Liver (tissue), 9 donors: ENCODE measurements around the gene CPZ. TPM values are rescaled to one million over a fixed set of nuclear protein-coding genes. Genes with fewer than 3 reads are reported as not detected.

Experiments
- DNase-seq: peaks from one replicate; pipeline ENCODE4 v3.0.0-alpha.2; 2017; ENCODE audit warnings: low spot score
- H3K27ac ChIP-seq, 2 donors: one replicate each; pipeline ENCODE4 v1.7.0; 2013; ENCODE audit warnings: inconsistent platforms in 2 of 2, low read length in 2 of 2, control low read depth in 1 of 2, low read depth in 1 of 2, mild to moderate bottlenecking in 1 of 2
- H3K27me3 ChIP-seq, 4 donors: one replicate each; pipeline versions ENCODE4 v1.6.1 to v1.7.0; 2013; ENCODE audit warnings: low read length in 3 of 4, inconsistent platforms in 1 of 4, mild to moderate bottlenecking in 1 of 4, moderate library complexity in 1 of 4; ENCODE audit not compliant: control insufficient read depth in 4 of 4, insufficient read depth in 4 of 4
- H3K36me3 ChIP-seq, 4 donors: one replicate each; pipeline versions ENCODE4 v1.6.1 to v1.7.0; 2013; ENCODE audit warnings: low read length in 3 of 4, mild to moderate bottlenecking in 3 of 4, low read depth in 1 of 4, moderate library complexity in 1 of 4; ENCODE audit not compliant: control insufficient read depth in 4 of 4, insufficient read depth in 3 of 4
- H3K4me1 ChIP-seq, 4 donors: one replicate each; pipeline versions ENCODE4 v1.6.1 to v1.7.0; 2013; ENCODE audit warnings: low read length in 3 of 4, mild to moderate bottlenecking in 3 of 4, moderate library complexity in 1 of 4; ENCODE audit not compliant: control insufficient read depth in 4 of 4, insufficient read depth in 4 of 4
- H3K4me3 ChIP-seq, 3 donors: one replicate each; pipeline versions ENCODE4 v1.6.1 to v1.7.0; 2013; ENCODE audit warnings: low read length in 3 of 3, control low read depth in 1 of 3, low read depth in 1 of 3, mild to moderate bottlenecking in 1 of 3
- H3K9ac ChIP-seq, 2 donors: one replicate each; pipeline ENCODE4 v1.7.0; 2013; ENCODE audit warnings: low read length in 2 of 2, mild to moderate bottlenecking in 2 of 2, moderate library complexity in 2 of 2, control low read depth in 1 of 2, low read depth in 1 of 2
- H3K9me3 ChIP-seq, 4 donors: one replicate each; pipeline versions ENCODE4 v1.6.1 to v1.7.0; 2013; ENCODE audit warnings: low read length in 3 of 4; ENCODE audit not compliant: control insufficient read depth in 4 of 4
- ATF3 ChIP-seq: IDR thresholded peaks from 2 replicates; pipeline ENCODE4 v1.6.1; 2016; ENCODE audit warnings: antibody characterized with exemption
- EGR1 ChIP-seq, 2 donors: IDR thresholded peaks; 2 replicates each; pipeline ENCODE4 v1.6.1; 2016 to 2018; ENCODE audit warnings: antibody characterized with exemption in 2 of 2, low read depth in 2 of 2
- FOXA1 ChIP-seq: IDR thresholded peaks from 2 replicates; pipeline ENCODE4 v1.6.1; 2016; ENCODE audit warnings: antibody characterized with exemption
- FOXA2 ChIP-seq: IDR thresholded peaks from 2 replicates; pipeline ENCODE4 v1.6.1; 2016; ENCODE audit warnings: antibody characterized with exemption
- GABPA ChIP-seq, 2 donors: IDR thresholded peaks in 1 of 2; conservative IDR thresholded peaks in 1 of 2; 2 replicates each; pipeline ENCODE4 v1.6.1; 2016; ENCODE audit warnings: antibody characterized with exemption in 2 of 2, mild to moderate bottlenecking in 1 of 2, moderate library complexity in 1 of 2
- HNF4A ChIP-seq, 2 donors: conservative IDR thresholded peaks; 2 replicates each; pipeline ENCODE4 v1.6.1; 2016; ENCODE audit warnings: antibody characterized with exemption in 2 of 2, mild to moderate bottlenecking in 2 of 2
- HNF4G ChIP-seq: IDR thresholded peaks from 2 replicates; pipeline ENCODE4 v1.6.1; 2016; ENCODE audit warnings: antibody characterized with exemption
- MAX ChIP-seq: IDR thresholded peaks from 2 replicates; pipeline ENCODE4 v1.6.1; 2016; ENCODE audit warnings: antibody characterized with exemption
- NR2F2 ChIP-seq: IDR thresholded peaks from 2 replicates; pipeline ENCODE4 v1.6.1; 2016; ENCODE audit warnings: antibody characterized with exemption
- RAD21 ChIP-seq, 2 donors: IDR thresholded peaks; 2 replicates each; pipeline ENCODE4 v1.6.1; 2016; ENCODE audit warnings: antibody characterized with exemption in 2 of 2, mild to moderate bottlenecking in 2 of 2
- RXRA ChIP-seq, 2 donors: IDR thresholded peaks; 2 replicates each; pipeline ENCODE4 v1.6.1; 2017 to 2018; ENCODE audit warnings: antibody characterized with exemption in 2 of 2, mild to moderate bottlenecking in 1 of 2
- SP1 ChIP-seq: IDR thresholded peaks from 2 replicates; pipeline ENCODE4 v1.6.1; 2018; ENCODE audit warnings: antibody characterized with exemption, mild to moderate bottlenecking
- TAF1 ChIP-seq: conservative IDR thresholded peaks from 2 replicates; pipeline ENCODE4 v1.6.1; 2016; ENCODE audit warnings: antibody characterized with exemption, mild to moderate bottlenecking
- YY1 ChIP-seq: IDR thresholded peaks from 2 replicates; pipeline ENCODE4 v1.6.1; 2016; ENCODE audit warnings: antibody characterized with exemption, mild to moderate bottlenecking
- WGBS: extraction: QIAGEN DNeasy Blood & Tissue Kit; methylation state at CpG from one replicate; pipeline ENCODE4 v1.1.7; 2013; 5-methylcytosine and 5-hydroxymethylcytosine counted together
- polyA plus RNA-seq, 2 donors: library from polyadenylated mRNA; stranded (reverse) in 1 of 2; unstranded in 1 of 2; fragments of 200-250 nt in 1 of 2; fragments of >200 nt in 1 of 2; fragmentation: Nextera tagmentation in 1 of 2; extraction: Ambion mirVana in 1 of 2; gene quantifications; one replicate each; pipeline versions ENCODE4 v1.2.1 to v1.2.3, GENCODE V29; 2013 to 2015
- total RNA-seq, 2 donors: library from RNA; depleted of rRNA; stranded (reverse); fragments of >200 nt; gene quantifications; one replicate each; pipeline ENCODE4 v1.2.3, GENCODE V29; 2014
- TF ChIP-seq, protein P1 (sequence below): IDR thresholded peaks from 2 replicates; pipeline ENCODE4 v1.6.1; 2016; ENCODE audit warnings: antibody characterized with exemption
- TF ChIP-seq, protein P2 (sequence below): IDR thresholded peaks from 2 replicates; pipeline ENCODE4 v1.6.1; 2016; ENCODE audit warnings: antibody characterized with exemption, mild to moderate bottlenecking
- TF ChIP-seq, protein P3 (sequence below): fragments of 150-350 bp; IDR thresholded peaks from 2 replicates; pipeline ENCODE4 v1.5.1; 2017; ENCODE audit warnings: improper control_type of control experiment, low read depth, low read length; ENCODE audit not compliant: missing input control
- donor health status: healthy.
- donor health status: healthy.
- donor health status: healthy.
- donor health status: healthy.
- donor health status: healthy.

CPZ gene
- total and polyA plus RNA-seq, 4 donors = 0.51 to 1.8 (median 1.4) TPM

GRCh38 chr4:8577972-8578371 is 14.6 kb upstream of the CPZ start (continued):
- TF ChIP-seq MAX = no peak
- TF ChIP-seq FOXA2 = no peak
- no peak for TF ChIP-seq GABPA (IDR thresholded peaks at IDR 0.05 in 1 of 2, conservative IDR thresholded peaks at IDR 0.05 in 1 of 2)
- TF ChIP-seq ATF3 = no peak
- TF ChIP-seq EGR1 (IDR thresholded peaks at IDR 0.05; ENCODE audit: low read depth in 2 of 2) = no peak
- TF ChIP-seq, protein P1, sequence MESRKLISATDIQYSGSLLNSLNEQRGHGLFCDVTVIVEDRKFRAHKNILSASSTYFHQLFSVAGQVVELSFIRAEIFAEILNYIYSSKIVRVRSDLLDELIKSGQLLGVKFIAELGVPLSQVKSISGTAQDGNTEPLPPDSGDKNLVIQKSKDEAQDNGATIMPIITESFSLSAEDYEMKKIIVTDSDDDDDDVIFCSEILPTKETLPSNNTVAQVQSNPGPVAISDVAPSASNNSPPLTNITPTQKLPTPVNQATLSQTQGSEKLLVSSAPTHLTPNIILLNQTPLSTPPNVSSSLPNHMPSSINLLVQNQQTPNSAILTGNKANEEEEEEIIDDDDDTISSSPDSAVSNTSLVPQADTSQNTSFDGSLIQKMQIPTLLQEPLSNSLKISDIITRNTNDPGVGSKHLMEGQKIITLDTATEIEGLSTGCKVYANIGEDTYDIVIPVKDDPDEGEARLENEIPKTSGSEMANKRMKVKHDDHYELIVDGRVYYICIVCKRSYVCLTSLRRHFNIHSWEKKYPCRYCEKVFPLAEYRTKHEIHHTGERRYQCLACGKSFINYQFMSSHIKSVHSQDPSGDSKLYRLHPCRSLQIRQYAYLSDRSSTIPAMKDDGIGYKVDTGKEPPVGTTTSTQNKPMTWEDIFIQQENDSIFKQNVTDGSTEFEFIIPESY = no peak
- TF ChIP-seq HNF4A (conservative IDR thresholded peaks at IDR 0.05) = no peak
- TF ChIP-seq FOXA1 = no peak
- TF ChIP-seq SP1 = no peak

GRCh38 chr4:8578717-8579116 is 13.8 kb upstream of the CPZ start:
- H3K9me3 ChIP-seq = no peaks in the 10 kb centered on the region
- no peak overlapping the region for H3K4me3 ChIP-seq
- TF ChIP-seq FOXA2 = no peak
- TF ChIP-seq, protein P1 = no peak
- no peak for TF ChIP-seq RXRA (IDR thresholded peaks at IDR 0.05)
- no peak for TF ChIP-seq HNF4G
- TF ChIP-seq MAX = no peak
- no peak for TF ChIP-seq YY1
- TF ChIP-seq SP1 = no peak
- no peak for TF ChIP-seq HNF4A (conservative IDR thresholded peaks at IDR 0.05)
- TF ChIP-seq, protein P2, sequence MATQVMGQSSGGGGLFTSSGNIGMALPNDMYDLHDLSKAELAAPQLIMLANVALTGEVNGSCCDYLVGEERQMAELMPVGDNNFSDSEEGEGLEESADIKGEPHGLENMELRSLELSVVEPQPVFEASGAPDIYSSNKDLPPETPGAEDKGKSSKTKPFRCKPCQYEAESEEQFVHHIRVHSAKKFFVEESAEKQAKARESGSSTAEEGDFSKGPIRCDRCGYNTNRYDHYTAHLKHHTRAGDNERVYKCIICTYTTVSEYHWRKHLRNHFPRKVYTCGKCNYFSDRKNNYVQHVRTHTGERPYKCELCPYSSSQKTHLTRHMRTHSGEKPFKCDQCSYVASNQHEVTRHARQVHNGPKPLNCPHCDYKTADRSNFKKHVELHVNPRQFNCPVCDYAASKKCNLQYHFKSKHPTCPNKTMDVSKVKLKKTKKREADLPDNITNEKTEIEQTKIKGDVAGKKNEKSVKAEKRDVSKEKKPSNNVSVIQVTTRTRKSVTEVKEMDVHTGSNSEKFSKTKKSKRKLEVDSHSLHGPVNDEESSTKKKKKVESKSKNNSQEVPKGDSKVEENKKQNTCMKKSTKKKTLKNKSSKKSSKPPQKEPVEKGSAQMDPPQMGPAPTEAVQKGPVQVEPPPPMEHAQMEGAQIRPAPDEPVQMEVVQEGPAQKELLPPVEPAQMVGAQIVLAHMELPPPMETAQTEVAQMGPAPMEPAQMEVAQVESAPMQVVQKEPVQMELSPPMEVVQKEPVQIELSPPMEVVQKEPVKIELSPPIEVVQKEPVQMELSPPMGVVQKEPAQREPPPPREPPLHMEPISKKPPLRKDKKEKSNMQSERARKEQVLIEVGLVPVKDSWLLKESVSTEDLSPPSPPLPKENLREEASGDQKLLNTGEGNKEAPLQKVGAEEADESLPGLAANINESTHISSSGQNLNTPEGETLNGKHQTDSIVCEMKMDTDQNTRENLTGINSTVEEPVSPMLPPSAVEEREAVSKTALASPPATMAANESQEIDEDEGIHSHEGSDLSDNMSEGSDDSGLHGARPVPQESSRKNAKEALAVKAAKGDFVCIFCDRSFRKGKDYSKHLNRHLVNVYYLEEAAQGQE = no peak
- no peak for TF ChIP-seq FOXA1
- TF ChIP-seq EGR1 (IDR thresholded peaks at IDR 0.05; ENCODE audit: low read depth in 2 of 2) = no peak
- no peak for TF ChIP-seq RAD21 (IDR thresholded peaks at IDR 0.05)
- no peak for TF ChIP-seq NR2F2
- no peak for TF ChIP-seq ATF3
- no peak for TF ChIP-seq TAF1
- TF ChIP-seq, protein P3, sequence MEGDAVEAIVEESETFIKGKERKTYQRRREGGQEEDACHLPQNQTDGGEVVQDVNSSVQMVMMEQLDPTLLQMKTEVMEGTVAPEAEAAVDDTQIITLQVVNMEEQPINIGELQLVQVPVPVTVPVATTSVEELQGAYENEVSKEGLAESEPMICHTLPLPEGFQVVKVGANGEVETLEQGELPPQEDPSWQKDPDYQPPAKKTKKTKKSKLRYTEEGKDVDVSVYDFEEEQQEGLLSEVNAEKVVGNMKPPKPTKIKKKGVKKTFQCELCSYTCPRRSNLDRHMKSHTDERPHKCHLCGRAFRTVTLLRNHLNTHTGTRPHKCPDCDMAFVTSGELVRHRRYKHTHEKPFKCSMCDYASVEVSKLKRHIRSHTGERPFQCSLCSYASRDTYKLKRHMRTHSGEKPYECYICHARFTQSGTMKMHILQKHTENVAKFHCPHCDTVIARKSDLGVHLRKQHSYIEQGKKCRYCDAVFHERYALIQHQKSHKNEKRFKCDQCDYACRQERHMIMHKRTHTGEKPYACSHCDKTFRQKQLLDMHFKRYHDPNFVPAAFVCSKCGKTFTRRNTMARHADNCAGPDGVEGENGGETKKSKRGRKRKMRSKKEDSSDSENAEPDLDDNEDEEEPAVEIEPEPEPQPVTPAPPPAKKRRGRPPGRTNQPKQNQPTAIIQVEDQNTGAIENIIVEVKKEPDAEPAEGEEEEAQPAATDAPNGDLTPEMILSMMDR = no peak
- H3K27ac ChIP-seq = no peak overlapping the region
- DNase-seq = no peak
- H3K36me3 ChIP-seq = no peaks in the 10 kb centered on the region
- no peaks in the 10 kb centered on the region for H3K4me1 ChIP-seq
- H3K27me3 ChIP-seq = peaks cover 0 to 3% (median 0%) of the 10 kb centered on the region in 4 donors
- 61% methylated on average over 3 of the region's 3 CpGs for WGBS
- no peak overlapping the region for H3K9ac ChIP-seq
